K562 (cell line): Measurements from ENCODE around the gene KIAA1958. TPM values are rescaled to one million over a fixed set of nuclear protein-coding genes. Genes with fewer than 3 reads are reported as not detected.
A peak's percentile ranks its signal among the peaks of the same experiment; 100 is the strongest.

Experiments used
- ATAC-seq: fragments of 200-7000 bp; cut with Tn5 transposase; 3 replicates; pipeline ENCODE4 v1.9.1; 2020; ENCODE audit warnings: moderate library complexity
- BruUV-seq: library from RNA; stranded (reverse); fragments of 400-500 nt; replicated peaks from 2 replicates; lab custom pipeline; 2021; lab: Mats Ljungman, UMichigan
- CTCF ChIA-PET: fragments of 300-600 bp; formaldehyde crosslinking; extraction: SDS; loops from one replicate; lab custom pipeline; 2021; ENCODE audit warnings: low intra/inter-chr PET ratio; lab: Yijun Ruan, JAX
- POLR2A ChIA-PET: fragments of 300-600, 350-650 bp; sonication (Branson Sonifier 250); formaldehyde crosslinking; extraction: SDS; loops from one replicate; lab custom pipeline; 2021; ENCODE audit warnings: antibody characterized with exemption, inconsistent platforms; lab: Yijun Ruan, JAX
- DNase-seq, 4 experiments: peaks; one replicate each; pipeline versions ENCODE4 v3.0.0 to v3.0.0-alpha.2; 2011 to 2018; ENCODE audit warnings: low spot score in 3 of 4, mixed read lengths in 3 of 4; ENCODE audit errors: extremely low read depth in 1 of 4
- FAIRE-seq: peaks from 2 replicates; lab custom pipeline; 2011; peaks lifted over from hg19 to GRCh38; lab: Jason Lieb, UNC
- H2AFZ ChIP-seq: 2 replicates; pipeline ENCODE4 v1.6.0; 2011; ENCODE audit warnings: low read depth, low read length, control low read depth, inconsistent platforms
- H3K27ac ChIP-seq: fragments of 200-600 bp; 3 replicates; pipeline ENCODE4 v1.8.0; 2011; ENCODE audit warnings: low read depth, mild to moderate bottlenecking, control low read depth, inconsistent platforms, low read length, moderate library complexity, mixed read lengths; ENCODE audit errors: extremely low read depth
- H3K27me3 ChIP-seq, 2 experiments: fragments of 300-600 bp in 1 of 2; 2 replicates in 1 of 2; 3 replicates in 1 of 2; pipeline versions ENCODE4 v1.6.0 to v1.8.0; 2011; ENCODE audit warnings: inconsistent platforms in 2 of 2, low read length in 2 of 2, mild to moderate bottlenecking in 1 of 2, mixed read lengths in 1 of 2, moderate library complexity in 1 of 2; ENCODE audit not compliant: control insufficient read depth in 2 of 2, insufficient read depth in 2 of 2
- H3K36me3 ChIP-seq: fragments of 300-600 bp; 3 replicates; pipeline ENCODE4 v1.8.0; 2011; ENCODE audit warnings: mild to moderate bottlenecking, low read length, inconsistent platforms; ENCODE audit not compliant: control insufficient read depth, insufficient read depth
- H3K4me1 ChIP-seq, 2 experiments: fragments of 200-600 bp in 1 of 2; replicated peaks in 1 of 2; 2 replicates in 1 of 2; 3 replicates in 1 of 2; pipeline versions ENCODE4 v1.5.1 to v1.8.0; 2011; ENCODE audit warnings: inconsistent platforms in 2 of 2, low read length in 2 of 2, mild to moderate bottlenecking in 1 of 2, mixed read lengths in 1 of 2, moderate library complexity in 1 of 2; ENCODE audit not compliant: control insufficient read depth in 2 of 2, insufficient read depth in 2 of 2
- H3K4me2 ChIP-seq: 2 replicates; pipeline ENCODE4 v1.6.1; 2011; ENCODE audit warnings: low read length, control low read depth, inconsistent platforms, mixed read lengths; ENCODE audit not compliant: insufficient read depth
- H3K4me3 ChIP-seq: fragments of 200-600 bp; sonication (generic), shearing (Covaris generic); 2 replicates; pipeline ENCODE4 v1.5.1; 2016; ENCODE audit warnings: control low read depth, inconsistent platforms
- H3K79me2 ChIP-seq: fragments of 200-600 bp; 3 replicates; pipeline ENCODE4 v1.8.0; 2011; ENCODE audit warnings: low read length, inconsistent platforms; ENCODE audit not compliant: control insufficient read depth, insufficient read depth
- H3K9ac ChIP-seq, 2 experiments: 2 replicates each; pipeline versions ENCODE4 v1.6.0 to v1.6.1; 2011; ENCODE audit warnings: low read depth in 2 of 2, low read length in 2 of 2, control low read depth in 1 of 2, inconsistent platforms in 1 of 2, mild to moderate bottlenecking in 1 of 2, mixed read lengths in 1 of 2; ENCODE audit not compliant: insufficient read depth in 1 of 2
- H3K9me1 ChIP-seq: one replicate; pipeline ENCODE4 v1.6.0; 2011; ENCODE audit warnings: inconsistent platforms, mild to moderate bottlenecking, low read length, moderate library complexity; ENCODE audit not compliant: control insufficient read depth, insufficient read depth
- H3K9me3 ChIP-seq: replicated peaks from 2 replicates; pipeline ENCODE4 v1.5.1; 2011; ENCODE audit warnings: low read depth, low read length, inconsistent platforms; ENCODE audit not compliant: control insufficient read depth, insufficient read depth
- H4K20me1 ChIP-seq: replicated peaks from 2 replicates; pipeline ENCODE4 v1.6.1; 2011; ENCODE audit warnings: low read length, inconsistent platforms, mixed read lengths; ENCODE audit not compliant: control insufficient read depth, insufficient read depth
- ARHGAP35 ChIP-seq: fragments of 450-650 bp; IDR thresholded peaks from 2 replicates; pipeline ENCODE4 v1.6.1; 2018; ENCODE audit not compliant: partially characterized antibody
- BCOR ChIP-seq: fragments of 450-650 bp; IDR thresholded peaks from 2 replicates; pipeline ENCODE4 v1.6.1; 2016
- DACH1 ChIP-seq: fragments of 450-650 bp; IDR thresholded peaks from 2 replicates; pipeline ENCODE4 v1.6.1; 2018; ENCODE audit not compliant: partially characterized antibody
- GATA2 ChIP-seq: sonication (generic); formaldehyde crosslinking; IDR thresholded peaks from 2 replicates; pipeline ENCODE4 v1.4.0; 2020; ENCODE audit warnings: mild to moderate bottlenecking, missing genetic modification reagents
- GATAD2A ChIP-seq: fragments of 450-650 bp; IDR thresholded peaks from 2 replicates; pipeline ENCODE4 v1.6.1; 2017
- GATAD2B ChIP-seq: fragments of 450-650 bp; IDR thresholded peaks from 2 replicates; pipeline ENCODE4 v1.6.1; 2017; ENCODE audit warnings: mild to moderate bottlenecking, borderline replicate concordance
- MTA1 ChIP-seq: fragments of 450-650 bp; IDR thresholded peaks from 2 replicates; pipeline ENCODE4 v1.6.1; 2017; ENCODE audit warnings: borderline replicate concordance
- ZBTB2 ChIP-seq: fragments of 450-650 bp; IDR thresholded peaks from 2 replicates; pipeline ENCODE4 v1.6.1; 2016; ENCODE audit warnings: antibody characterized with exemption
- ZHX1 ChIP-seq: fragments of 150-350 bp; conservative IDR thresholded peaks from 2 replicates; pipeline ENCODE4 v1.6.1; 2014; ENCODE audit warnings: low read length
- WGBS: fragments of 100-300 bp; shearing (Covaris generic); methylation state at CpG from one replicate; pipeline ENCODE4 v1.1.6; 2016; ENCODE audit warnings: low coverage, mixed read lengths; ENCODE audit not compliant: insufficient coverage; ENCODE audit errors: missing lambda C conversion rate; 5-methylcytosine and 5-hydroxymethylcytosine counted together
- in situ Hi-C: fragments of 300-500 bp; cut with MboI; formaldehyde crosslinking; loops from 4 replicates; pipeline ENCODE4 v1.15.0; 2018; ENCODE audit warnings: inconsistent platforms, mixed read lengths
- intact Hi-C: fragments of 100-400 bp; cut with micrococcal nuclease; formaldehyde crosslinking; loops from 2 replicates; pipeline ENCODE4 v1.14.2; 2022
- polyA plus RNA-seq, 8 experiments: library from polyadenylated mRNA; depleted of rRNA in 4 of 8; stranded (reverse) in 5 of 8; unstranded in 3 of 8; fragments of >200 nt; fragmentation: Nextera tagmentation in 2 of 8; fragmentation: Illumina TruSeq in 1 of 8; extraction: Ambion mirVana in 2 of 8; extraction: Trizol in 1 of 8; gene quantifications; 2 replicates each; pipeline versions ENCODE4 v1.2.1 to v1.2.3, GENCODE V29; 2011 to 2014; ENCODE audit warnings: inconsistent platforms in 1 of 8, missing spikeins in 1 of 8
- total RNA-seq, 7 experiments: library from RNA; depleted of rRNA in 6 of 7; stranded (reverse); fragments of >200 nt in 6 of 7; fragmentation: Illumina TruSeq in 2 of 7; extraction: Trizol in 2 of 7; gene quantifications; 2 replicates each; pipeline versions ENCODE4 v1.2.1 to v1.2.3, GENCODE V29; 2011 to 2021; ENCODE audit warnings: low replicate concordance in 1 of 7

Gene KIAA1958
- total and polyA plus RNA-seq, 9 of the 15 experiments (the other 6 are each of a cell fraction or from before 2014, with no cell fraction given), result 1.1 to 16.0 (median 10.1) TPM

GRCh38 chr9:112473986-112474385 lies 12.6 kb upstream of the KIAA1958 start:
- no peaks in the 10 kb centered on the region for H4K20me1 ChIP-seq
- no peaks in the 10 kb centered on the region for H3K27me3 ChIP-seq
- H3K4me3 ChIP-seq, result no peak overlapping the region
- no peak overlapping the region for H2AFZ ChIP-seq
- no TSS peak for BruUV-seq
- H3K79me2 ChIP-seq, result no peaks in the 10 kb centered on the region
- POLR2A ChIA-PET, result no interaction called here
- FAIRE-seq (no peak), DNase-seq (no peak), ATAC-seq (no peak)
- H3K27ac ChIP-seq, result no peak overlapping the region
- intact Hi-C loops, result loop anchor here (2.0 kb wide), 1 partner anchor 19 kb away; no protein-coding TSS in a partner anchor
- in situ Hi-C loops, result no loop called here
- peaks cover 6% of the 10 kb centered on the region; the same call in 1 of the 3 replicates for H3K36me3 ChIP-seq
- no peak overlapping the region for H3K4me2 ChIP-seq
- CTCF ChIA-PET, result no interaction called here
- H3K9me3 ChIP-seq, result no peaks in the 10 kb centered on the region
- WGBS, result 71% methylated on average over 2 of the region's 2 CpGs
- H3K9ac ChIP-seq, result no peak overlapping the region
- TF ChIP-seq DACH1 (peak; percentile 99), ARHGAP35 (no peak), GATAD2A (0 out of 2 replicates have a peak, but pooled peaks have one; percentile 31), GATA2 (CRISPR knock-in tag) (peak; percentile 44; the same call in 1 of the 2 replicates), MTA1 (peak; percentile 62; the same call in 1 of the 2 replicates), ZBTB2 (peak; percentile 73; the same call in 1 of the 2 replicates), GATAD2B (peak; percentile 70; the same call in 1 of the 2 replicates), ZHX1 (no peak), BCOR (peak; percentile 31; the same call in 1 of the 2 replicates)
- no peaks in the 10 kb centered on the region for H3K9me1 ChIP-seq
- H3K4me1 ChIP-seq, result no peaks in the 10 kb centered on the region
